NCI-H526 (cell line): Measurements from ENCODE around the gene AOPEP.

Experiments used
- DNase-seq, 2 experiments: peaks; one replicate each; lab custom pipeline; 2025; lab: John Stamatoyannopoulos, UW

The AOPEP gene

GRCh38 chr9:94794476-94795167 lies 68.1 kb downstream of the AOPEP start:
- no peak for DNase-seq

- no peak for DNase-seq
Observed at GRCh38 chr9:94796687-94797086, 70.2 kb downstream of the AOPEP start.

- DNase-seq, result no peak
Observed at GRCh38 chr9:94798201-94798600, 71.7 kb downstream of the AOPEP start.

- DNase-seq, result no peak
Observed at GRCh38 chr9:94798708-94799107, 72.2 kb downstream of the AOPEP start.

GRCh38 chr9:94799578-94800264 lies 73.2 kb downstream of the AOPEP start:
- DNase-seq, result no peak

GRCh38 chr9:94800424-94801117 lies 74.1 kb downstream of the AOPEP start:
- DNase-seq, result no peak

GRCh38 chr9:94801234-94801633 lies 74.7 kb downstream of the AOPEP start:
- DNase-seq, result no peak

GRCh38 chr9:94801681-94802080 lies 75.2 kb downstream of the AOPEP start:
- no peak for DNase-seq

- DNase-seq, result peak in 1 of 2 experiments; percentile 50
Observed at GRCh38 chr9:94802251-94802650, 75.8 kb downstream of the AOPEP start.

GRCh38 chr9:94802793-94803192 lies 76.3 kb downstream of the AOPEP start:
- peak; percentile 25 to 57 for DNase-seq

- DNase-seq, result peak in 1 of 2 experiments; percentile 12
Observed at GRCh38 chr9:94804316-94804715, 77.8 kb downstream of the AOPEP start.

GRCh38 chr9:94805051-94805489 lies 78.6 kb downstream of the AOPEP start:
- peak; percentile 68 to 75 for DNase-seq

GRCh38 chr9:94805585-94805984 lies 79.1 kb downstream of the AOPEP start:
- peak; percentile 93 to 97 for DNase-seq

- peak in 1 of 2 experiments; percentile 41 for DNase-seq
Observed at GRCh38 chr9:94806307-94806893, 79.9 kb downstream of the AOPEP start.

GRCh38 chr9:94807556-94807955 lies 81.1 kb downstream of the AOPEP start:
- DNase-seq, result no peak

- no peak for DNase-seq
Observed at GRCh38 chr9:94808926-94809700, 82.6 kb downstream of the AOPEP start.

- DNase-seq, result no peak
Observed at GRCh38 chr9:94809778-94810177, 83.3 kb downstream of the AOPEP start.

- DNase-seq, result peak in 1 of 2 experiments; percentile 9
Observed at GRCh38 chr9:94811074-94811473, 84.6 kb downstream of the AOPEP start.

- DNase-seq, result no peak
Observed at GRCh38 chr9:94812343-94812742, 85.8 kb downstream of the AOPEP start.

GRCh38 chr9:94813379-94813778 lies 86.9 kb downstream of the AOPEP start:
- DNase-seq, result peak in 1 of 2 experiments; percentile 5

- no peak for DNase-seq
Observed at GRCh38 chr9:94817291-94818177, 91.0 kb downstream of the AOPEP start.
